HG02938 (cell line): Measurements from ENCODE around the gene VN1R5.
"Not testable (repeated sequence)": the region's sequence is repeated elsewhere in the genome, so short reads cannot be mapped to it uniquely, and the experiment has no call there.

Source experiments
- ATAC-seq: cut with Tn5 transposase; IDR thresholded peaks from one replicate; pipeline ENCODE4 v1.9.1; 2021; ENCODE audit warnings: mild to moderate bottlenecking, moderate library complexity; ENCODE audit not compliant: unreplicated experiment

The VN1R5 gene

DNA sequence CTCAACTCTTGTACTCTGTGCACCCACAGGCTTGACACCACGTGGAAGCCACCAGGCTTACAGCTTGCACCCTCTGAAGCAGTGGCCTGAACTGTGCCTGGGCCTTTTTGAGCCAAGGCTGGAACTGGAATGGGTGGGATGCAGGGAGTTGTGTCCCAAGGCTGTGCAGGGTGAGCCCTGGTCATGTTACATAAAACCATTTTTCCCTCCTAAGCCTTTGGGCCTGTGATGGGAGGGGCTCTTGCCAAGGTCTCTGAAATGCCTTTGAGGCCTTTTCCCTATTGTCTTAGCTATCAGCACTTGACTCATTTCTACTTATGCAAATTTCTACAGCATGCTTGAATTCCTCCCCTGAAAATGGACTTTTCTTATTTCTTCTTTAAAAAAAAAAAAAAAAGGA lies 14.1 kb downstream of the VN1R5 start:
- ATAC-seq: no peak

DNA sequence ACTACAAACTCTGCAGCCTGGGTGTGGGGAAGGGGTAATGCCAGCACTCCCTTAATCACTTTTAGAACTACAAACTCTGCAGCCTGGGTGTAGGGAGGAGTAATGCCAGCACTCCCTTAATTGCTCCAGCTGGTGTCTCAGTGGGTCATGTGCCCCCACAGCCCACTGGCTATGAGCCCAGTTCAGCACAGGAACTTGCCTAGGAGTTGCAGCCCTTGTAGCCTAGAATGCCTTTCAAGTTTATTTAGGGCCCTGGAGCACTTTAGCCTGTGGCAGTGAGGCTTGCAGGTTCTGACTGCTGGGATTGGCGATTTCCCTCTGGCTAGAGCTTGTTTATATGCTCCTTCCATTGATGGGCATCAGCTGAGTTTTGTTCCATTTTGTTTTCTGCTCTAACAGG lies 17.1 kb downstream of the VN1R5 start:
- no peak for ATAC-seq

DNA sequence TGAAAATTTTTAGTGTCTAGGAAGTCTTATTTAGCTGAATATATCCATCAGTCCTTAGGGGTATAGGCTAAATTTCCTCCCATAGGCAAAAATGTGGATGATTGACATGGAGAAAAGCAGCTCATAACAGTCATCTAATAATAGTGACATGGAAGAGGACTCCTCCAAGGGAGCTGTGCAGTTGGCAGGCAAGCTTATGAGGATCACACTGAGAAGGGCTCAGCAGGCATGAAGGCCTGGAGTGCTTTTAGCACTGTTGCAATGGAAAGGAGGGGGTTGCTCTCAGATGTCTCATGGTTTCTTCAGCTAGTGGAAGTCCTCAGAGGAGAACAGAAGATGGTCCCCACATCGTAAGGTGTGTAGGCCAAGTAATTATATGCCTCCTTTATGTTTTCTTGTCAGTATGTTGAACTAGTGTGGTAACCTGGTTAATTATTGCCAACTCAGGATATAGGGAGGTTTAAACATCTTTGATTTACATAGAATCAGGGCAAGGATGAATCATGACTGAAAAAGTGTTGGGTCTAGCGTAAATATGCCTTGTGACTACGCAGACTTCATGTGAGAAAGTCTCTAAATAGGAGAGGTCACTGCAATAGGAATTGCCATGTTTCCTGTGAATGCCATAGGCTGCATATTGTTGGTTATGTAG lies 18.9 kb downstream of the VN1R5 start:
- ATAC-seq: no peak

DNA sequence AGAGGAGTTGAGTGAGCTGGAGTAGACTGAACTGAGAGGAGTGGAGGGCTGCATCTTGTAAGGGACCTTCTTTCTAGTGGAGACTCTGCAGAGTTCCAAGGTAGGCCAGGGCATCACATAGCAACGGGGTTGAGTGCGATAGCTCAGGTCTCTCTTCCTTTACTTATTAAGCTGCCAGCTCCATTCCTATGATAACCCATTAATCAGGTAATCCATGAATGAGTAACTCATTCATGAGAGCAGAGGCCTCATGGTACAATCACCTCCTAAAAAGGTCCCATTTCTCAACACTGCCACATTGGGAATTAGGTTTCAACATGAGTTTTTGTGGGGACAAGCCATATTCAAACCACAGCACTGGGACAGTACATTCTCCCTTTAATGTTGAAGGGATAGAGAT lies 21.3 kb downstream of the VN1R5 start:
- ATAC-seq: no peak

DNA sequence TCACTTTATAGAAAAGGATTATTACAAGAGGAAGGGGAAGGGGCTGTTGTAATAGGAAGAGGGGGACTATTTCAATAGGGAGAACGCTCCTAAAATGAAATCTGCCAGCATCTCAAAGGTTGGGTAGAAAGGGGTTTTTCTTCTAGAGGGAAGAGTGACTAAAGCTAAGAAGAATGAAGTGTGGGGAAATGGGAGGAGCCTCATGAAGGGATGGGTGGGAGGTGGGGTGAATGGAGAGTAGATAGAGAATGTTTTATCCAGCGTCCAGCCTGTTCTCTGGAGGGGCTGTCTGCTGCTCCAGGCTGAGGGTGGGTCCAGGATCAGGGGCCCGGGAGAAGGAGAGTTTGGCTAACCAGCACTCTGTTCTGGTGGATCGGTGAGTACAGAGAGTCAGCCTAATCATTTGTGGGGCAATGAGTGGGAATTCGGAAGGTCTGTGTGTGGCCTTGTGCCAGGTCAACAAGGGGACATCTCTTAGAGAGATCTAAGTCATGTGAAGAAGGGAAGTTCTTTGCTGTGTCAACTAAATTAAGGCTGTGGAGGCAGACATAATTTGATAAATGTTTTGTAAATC lies 25.2 kb downstream of the VN1R5 start:
- no peak for ATAC-seq

DNA sequence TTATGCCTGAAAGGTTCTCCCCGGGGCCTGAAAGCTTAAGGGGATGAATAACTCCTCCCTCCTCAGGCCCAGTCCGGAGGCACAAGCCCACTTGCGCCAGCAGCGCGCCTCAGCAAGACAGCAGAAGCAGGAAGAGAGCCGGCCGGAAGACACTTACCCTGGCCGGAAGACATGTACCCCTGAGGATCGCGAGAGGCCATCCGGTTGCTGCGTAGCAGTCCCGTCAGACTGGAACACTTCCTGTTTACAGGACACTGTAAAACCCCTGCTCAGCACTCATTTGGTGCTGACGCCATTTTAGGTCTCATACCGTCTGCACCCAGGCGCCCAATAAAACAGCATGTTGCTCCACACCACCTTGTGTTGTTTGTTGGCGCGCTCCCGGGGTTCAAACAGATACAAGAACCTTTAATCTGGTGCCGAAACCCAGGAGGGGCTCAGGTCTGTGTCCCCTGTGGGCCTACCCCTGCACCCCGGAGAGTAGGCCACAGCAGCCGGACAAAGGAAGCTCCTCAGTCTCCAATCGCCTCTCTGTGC lies 30.3 kb downstream of the VN1R5 start:
- ATAC-seq: no peak

DNA sequence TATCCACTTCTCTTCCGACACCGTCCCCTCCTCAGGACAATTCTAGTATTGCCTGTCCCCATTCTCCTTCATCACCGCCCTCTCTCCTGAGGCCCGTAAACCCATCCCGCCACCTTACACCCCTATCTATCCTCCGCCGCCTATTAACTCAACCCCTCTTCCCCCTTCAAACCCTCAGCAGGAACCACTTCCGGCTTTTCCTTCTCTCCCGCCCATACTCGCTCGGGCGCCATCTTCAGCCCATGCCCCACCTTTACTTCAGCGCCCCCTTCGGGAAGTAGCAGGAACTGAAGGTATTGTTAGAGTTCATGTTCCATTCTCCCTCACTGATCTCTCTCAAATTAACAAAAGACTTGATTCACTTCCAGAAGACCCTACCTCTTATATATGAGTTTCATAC lies 31.6 kb downstream of the VN1R5 start:
- ATAC-seq: no peak

DNA sequence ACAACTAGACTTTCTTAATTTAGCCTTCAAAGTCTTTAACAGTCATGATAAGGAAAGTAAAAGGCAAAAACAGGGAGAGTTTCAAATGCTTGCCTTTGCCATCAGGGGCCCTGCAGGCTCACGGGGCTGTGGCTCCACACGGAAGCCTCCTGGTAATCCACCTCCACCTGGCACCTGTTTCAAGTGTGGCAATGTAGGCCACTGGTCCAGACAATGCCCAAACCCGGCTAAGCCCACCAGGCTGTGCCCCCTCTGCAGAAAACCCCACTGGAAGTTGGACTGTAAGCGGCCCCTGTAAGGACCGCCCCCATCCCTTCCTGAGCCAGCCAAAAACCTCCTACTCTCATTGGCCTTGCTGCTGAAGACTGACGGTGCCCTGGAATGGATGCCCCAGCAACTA lies 32.5 kb downstream of the VN1R5 start:
- ATAC-seq: no peak

DNA sequence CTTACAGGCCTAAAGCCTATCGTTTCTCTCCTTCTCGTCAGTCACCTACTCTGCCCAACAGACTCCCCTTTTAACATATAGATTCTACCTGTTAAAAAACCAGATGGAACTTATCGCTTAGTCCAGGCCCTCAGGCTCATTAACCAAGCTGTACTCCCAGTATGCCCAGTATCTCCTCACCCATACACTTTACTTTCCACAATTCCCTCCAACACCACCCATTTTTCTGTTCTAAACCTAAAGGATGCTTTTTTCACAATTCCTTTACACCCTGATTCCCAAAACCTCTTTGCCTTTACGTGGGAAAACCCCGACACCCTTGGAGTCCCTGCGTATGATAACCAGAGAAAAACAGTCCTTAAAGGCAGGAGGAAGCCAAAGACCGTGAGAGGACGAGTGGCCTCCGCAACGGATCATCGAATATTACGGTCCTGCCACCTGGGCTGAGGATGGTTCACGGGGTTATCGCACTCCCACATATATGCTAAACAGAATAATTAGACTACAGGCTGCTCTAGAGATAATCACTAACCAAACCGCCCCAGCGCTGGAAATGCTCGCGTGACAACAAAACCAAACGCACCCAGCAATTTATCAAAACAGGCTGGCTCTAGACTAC lies 33.5 kb downstream of the VN1R5 start:
- not testable (repeated sequence) for ATAC-seq

DNA sequence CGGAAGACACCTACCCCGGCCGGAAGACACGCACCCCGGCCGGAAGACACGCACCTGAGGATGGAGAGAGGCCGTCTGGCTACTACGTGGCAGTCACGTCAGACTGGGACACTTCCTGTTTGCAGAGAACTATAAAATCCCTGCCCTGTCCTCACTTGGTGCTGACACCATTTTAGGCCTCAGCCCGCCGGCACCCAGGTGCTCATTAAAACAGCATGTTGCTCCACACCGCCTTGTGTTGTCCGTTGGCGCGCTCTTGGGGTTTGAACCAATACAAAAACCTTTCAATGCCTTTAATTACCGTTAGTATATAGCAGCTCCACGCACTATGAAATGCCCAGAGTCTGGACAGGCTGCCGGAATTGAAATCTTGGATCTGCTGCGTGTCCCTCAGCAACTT lies 34.7 kb downstream of the VN1R5 start:
- no peak for ATAC-seq

DNA sequence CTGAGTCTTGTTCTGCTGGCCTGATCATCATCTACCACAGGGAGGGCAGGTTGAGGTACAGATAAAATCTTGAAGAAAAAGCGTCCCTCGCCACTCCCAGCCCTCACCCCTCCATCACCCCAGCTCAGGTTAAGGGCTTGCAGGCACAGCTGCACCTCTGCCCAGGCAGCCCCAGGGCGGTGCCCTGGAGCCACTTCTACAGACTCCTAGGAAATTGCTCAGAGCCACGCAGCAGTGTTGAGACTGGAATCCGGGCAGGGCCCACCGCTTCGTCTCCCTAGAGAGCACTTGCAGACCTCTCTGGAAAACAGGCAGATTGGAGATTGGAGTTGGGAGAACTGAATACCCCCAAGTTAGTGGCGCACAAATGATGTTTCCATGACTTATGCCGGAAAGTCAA lies 35.3 kb downstream of the VN1R5 start:
- no peak for ATAC-seq

DNA sequence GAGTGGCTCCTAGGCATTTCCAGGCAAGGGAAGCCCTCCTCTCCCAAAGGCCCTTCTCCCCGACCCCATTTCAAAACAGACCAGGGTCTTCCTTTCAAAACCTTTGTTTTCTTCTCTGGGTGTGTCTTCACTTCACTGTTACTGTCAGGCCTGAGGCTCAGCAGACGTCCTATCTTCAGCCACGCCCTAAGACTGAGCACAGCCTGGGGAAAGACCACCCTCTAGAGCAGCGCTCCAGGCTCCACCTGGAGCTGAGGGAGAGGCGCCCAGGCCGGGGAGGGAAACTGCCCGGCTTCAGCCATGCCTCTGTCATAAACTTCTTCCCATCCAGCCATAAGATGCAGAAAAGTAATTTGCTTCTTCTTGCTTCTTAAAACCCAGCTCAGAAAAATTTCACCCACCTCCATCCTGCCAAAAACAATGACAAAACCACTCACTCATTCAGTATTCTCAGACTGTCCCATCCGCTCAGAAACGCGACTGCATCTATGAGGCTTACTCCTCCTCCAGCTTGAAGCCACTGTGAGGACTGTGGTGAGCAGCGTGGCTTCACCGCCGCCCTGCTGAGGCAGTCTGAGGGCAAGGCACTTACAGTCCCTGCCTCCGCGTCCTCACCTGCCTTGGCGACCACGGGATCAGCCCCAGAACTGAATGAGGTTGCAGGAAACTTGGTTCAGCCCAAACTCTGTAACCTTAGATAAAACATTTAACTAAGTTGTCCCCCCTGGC lies 36.1 kb downstream of the VN1R5 start:
- ATAC-seq: no peak

DNA sequence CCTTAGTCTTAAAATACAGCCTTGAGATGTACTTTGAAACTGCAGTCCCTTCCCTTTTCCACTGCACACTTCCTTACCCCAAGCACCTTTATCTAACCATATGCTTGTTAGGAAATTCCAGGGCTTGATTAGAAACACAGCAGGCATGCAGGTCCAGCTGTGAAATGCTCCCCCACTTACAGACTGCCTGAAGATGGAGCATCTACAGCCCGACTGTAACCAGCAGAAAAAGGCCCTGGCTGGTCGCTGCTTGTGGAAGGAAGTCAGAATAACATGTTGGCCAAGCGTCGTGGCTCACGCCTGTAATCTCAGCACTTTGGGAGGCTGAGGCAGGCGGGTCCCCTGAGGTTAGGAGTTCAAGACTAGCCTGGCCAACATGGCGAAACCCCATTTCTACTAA lies 37.2 kb downstream of the VN1R5 start:
- no peak for ATAC-seq

DNA sequence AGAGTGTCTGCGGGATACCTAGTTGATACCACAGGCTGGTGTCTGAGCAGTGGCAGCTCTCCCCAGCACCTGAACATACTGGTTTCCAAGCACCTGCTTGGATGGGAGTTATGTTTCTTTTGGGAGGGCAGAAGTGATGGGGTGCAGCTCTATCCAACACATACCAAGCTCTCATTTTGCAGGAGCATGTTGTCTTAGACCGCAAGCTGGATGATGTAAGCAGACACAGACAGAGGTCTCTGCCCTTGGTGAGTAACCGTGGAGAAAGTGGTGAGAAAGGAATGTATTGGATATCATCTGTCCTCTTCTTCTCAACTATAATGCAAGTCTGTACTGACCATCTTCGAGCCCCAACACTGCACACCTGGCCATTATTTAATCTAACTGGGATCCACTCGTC lies 38.4 kb downstream of the VN1R5 start:
- no peak for ATAC-seq

DNA sequence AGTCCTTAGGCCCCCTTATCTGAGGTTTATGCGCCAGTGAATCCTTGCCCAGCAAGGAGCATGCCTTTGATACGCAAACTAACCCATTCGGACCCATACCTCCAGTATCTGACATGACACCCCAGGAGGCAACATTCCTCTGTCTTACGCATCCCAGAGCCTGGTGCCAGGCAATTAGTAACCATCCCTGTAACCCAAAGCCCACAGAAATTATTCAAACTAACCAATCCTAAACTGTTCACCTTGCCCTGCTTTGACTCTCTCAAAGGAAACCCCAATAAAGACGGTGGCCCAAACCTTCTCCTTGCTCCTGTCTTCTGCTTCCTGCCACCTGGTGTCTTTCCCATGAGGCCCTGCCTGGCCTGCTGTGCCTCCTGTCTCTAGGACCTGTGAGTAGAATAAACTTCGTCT lies 39.4 kb downstream of the VN1R5 start:
- ATAC-seq: no peak

DNA sequence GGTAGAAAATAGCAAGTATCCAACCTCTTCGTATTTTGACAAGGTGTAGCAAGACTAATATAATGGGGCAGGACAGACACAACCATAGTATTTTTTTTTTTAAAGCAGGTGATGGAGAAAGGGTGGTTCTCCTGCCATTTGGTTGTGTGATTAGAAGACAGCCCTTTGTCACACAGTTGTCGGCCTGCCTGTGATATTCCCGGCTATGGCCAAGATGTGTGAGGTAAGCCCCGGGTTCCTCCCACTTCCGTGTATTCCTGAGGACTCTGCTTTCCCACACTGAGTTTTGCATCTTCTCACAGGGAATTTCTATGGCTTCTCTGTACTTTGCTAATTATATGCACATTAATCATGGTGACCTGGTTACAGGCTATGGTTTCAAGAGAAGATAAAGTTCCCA lies 39.9 kb downstream of the VN1R5 start:
- ATAC-seq: no peak

DNA sequence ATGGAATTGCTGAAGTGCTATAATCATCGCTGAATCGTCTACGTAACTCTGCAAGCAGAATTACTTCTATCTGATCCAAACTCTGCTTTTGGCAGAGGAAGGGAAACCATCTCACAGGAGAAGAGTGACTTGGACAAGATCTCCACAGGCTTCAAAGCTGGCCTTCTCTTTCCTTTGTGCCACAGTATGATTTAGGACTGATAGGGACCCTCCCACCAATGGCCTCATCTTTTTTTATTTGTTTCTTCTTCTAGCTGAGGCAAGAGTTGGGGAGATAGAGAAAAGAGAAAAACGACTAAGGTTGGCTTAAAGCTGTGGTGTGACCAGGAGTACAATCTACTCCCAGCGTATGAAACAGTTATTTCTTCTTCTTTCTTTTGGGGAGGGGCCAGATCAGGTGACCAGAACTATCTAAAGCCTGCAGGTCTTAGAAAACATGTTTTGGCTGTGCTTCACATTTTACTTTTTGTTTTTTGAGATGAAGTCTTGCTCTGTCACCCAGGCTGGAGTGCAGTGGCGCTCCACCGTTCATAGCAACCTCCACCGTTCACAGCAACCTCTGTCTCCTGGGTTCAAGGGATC lies 40.8 kb downstream of the VN1R5 start:
- ATAC-seq: no peak

DNA sequence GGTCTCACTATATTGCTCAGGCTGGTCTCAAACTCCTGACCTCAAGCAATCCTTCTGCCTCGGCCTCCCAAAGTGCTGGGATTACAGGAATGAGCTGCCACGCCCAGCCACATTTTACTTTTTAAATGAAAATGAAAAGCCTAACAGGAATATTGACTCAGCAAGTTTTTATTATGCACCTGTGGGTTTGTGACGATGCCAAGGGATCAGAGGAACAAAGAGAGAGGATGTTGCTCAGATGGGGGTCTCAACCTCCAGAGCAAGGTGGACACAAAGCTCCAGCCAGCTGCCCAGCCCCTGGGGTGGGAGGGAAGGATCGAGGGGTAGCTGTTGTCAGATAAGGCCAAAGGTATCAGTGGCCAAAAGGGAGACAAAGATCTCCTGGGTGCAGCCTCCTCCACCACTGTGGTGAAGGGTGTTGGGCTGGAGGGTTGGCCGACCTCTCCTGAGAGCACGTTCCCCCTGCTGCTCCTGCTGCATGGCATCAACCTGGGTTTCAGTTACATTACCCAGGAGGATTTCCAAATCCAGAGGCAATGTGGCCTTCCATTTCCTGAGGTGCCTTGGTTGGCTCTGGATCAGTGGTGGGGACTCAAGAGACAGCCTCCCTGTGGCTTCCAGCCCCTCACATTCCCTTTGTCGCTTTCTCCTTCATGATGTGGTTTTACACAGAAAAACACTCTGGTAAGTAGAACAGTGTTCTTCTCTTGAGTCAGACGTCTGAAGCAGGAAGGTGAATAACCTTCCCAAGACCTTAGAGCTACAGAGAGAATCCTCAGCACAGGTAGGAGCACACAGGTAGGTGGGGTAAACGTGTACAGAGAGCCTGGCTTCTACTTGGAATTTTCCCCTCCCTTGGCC lies 41.6 kb downstream of the VN1R5 start:
- no peak for ATAC-seq

DNA sequence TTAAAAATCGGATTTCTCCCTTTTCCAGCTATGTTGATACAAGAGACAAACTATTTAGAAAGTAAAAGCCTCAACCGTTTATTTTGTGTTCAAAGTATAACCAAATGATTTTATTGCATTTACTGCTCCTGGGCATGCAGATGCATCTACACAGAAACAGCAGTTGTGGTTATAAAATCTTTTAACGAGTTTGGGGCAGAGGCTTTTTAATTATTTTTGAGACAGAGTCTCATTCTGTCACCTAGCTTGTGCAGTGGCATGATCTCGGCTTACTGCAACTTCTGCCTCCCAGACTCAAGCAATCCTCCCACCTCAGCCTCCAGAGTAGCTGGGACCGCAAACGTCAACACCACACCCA lies 42.2 kb downstream of the VN1R5 start:
- no peak for ATAC-seq

DNA sequence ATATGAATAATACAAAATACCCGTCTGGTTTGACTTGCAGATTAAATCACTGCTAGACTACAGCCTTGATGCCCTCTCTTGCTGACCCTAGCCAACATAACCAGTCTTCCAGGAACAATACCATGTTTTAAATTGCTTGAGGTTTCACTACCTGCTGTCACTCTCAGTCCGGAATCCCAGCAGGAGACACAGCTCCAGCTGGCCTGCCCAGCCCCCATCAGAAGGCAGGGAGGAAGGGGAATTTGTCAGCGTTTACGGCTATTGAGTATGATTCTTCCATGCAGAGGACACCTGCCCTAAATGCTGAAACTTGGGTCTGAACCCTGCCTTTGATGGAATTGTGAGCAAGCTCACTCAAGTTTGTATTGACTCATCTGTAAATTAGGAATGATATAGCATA lies 42.8 kb downstream of the VN1R5 start:
- ATAC-seq: no peak
